HUES6 (cell line): ENCODE measurements around the gene STYX.
"Not testable (repeated sequence)": the region's sequence is repeated elsewhere in the genome, so short reads cannot be mapped to it uniquely, and the experiment has no call there.

Experiments
- H3K27ac ChIP-seq: 2 replicates; pipeline ENCODE4 v1.7.0; 2013; ENCODE audit warnings: low read depth, mild to moderate bottlenecking, low read length, inconsistent platforms
- H3K27me3 ChIP-seq: 2 replicates; pipeline ENCODE4 v1.6.1; 2013; ENCODE audit warnings: low read length; ENCODE audit not compliant: control insufficient read depth, insufficient read depth
- H3K36me3 ChIP-seq: 2 replicates; pipeline ENCODE4 v1.6.1; 2013; ENCODE audit warnings: low read length; ENCODE audit not compliant: control insufficient read depth, insufficient read depth
- H3K4me1 ChIP-seq: 2 replicates; pipeline ENCODE4 v1.6.1; 2013; ENCODE audit warnings: low read length; ENCODE audit not compliant: control insufficient read depth, insufficient read depth
- H3K4me3 ChIP-seq: 2 replicates; pipeline ENCODE4 v1.5.1; 2013; ENCODE audit warnings: low read depth, low read length
- H3K9ac ChIP-seq: one replicate; pipeline ENCODE4 v1.6.1; 2013; ENCODE audit warnings: mild to moderate bottlenecking, low read length
- H3K9me3 ChIP-seq: 2 replicates; pipeline ENCODE4 v1.6.1; 2013; ENCODE audit warnings: low read depth, low read length; ENCODE audit not compliant: control insufficient read depth, insufficient read depth

Gene STYX

GRCh38 chr14:52759145-52759544 lies 29.2 kb downstream of the STYX start:
- H3K4me3 ChIP-seq, result no peak overlapping the region
- no peaks in the 10 kb centered on the region for H3K9me3 ChIP-seq
- no peak overlapping the region for H3K9ac ChIP-seq
- H3K36me3 ChIP-seq, result peaks cover 39% of the 10 kb centered on the region
- H3K27me3 ChIP-seq, result no peaks in the 10 kb centered on the region
- H3K27ac ChIP-seq, result no peak overlapping the region
- H3K4me1 ChIP-seq, result no peaks in the 10 kb centered on the region

- H3K36me3 ChIP-seq, result peaks cover 51% of the 10 kb centered on the region
- not testable (repeated sequence) for H3K4me1 ChIP-seq, H3K9ac ChIP-seq, H3K9me3 ChIP-seq, H3K27me3 ChIP-seq, H3K4me3 ChIP-seq, H3K27ac ChIP-seq
Observed at GRCh38 chr14:52762923-52763322, 33.0 kb downstream of the STYX start.

- Histone ChIP-seq H3K27me3 (no peaks in the 10 kb centered on the region), H3K9me3 (no peaks in the 10 kb centered on the region), H3K27ac (no peak overlapping the region), H3K4me3 (no peak overlapping the region), H3K9ac (no peak overlapping the region), H3K4me1 (no peaks in the 10 kb centered on the region), H3K36me3 (peaks cover 55% of the 10 kb centered on the region)
Observed at GRCh38 chr14:52767058-52767833, 37.3 kb downstream of the STYX start.

- Histone ChIP-seq H3K27me3 (no peaks in the 10 kb centered on the region), H3K9me3 (no peaks in the 10 kb centered on the region), H3K27ac (no peak overlapping the region), H3K36me3 (peaks cover 62% of the 10 kb centered on the region), H3K4me1 (no peaks in the 10 kb centered on the region), H3K9ac (no peak overlapping the region), H3K4me3 (no peak overlapping the region)
Observed at GRCh38 chr14:52769887-52770286, 39.9 kb downstream of the STYX start.

- Histone ChIP-seq H3K4me1 (no peaks in the 10 kb centered on the region), H3K27me3 (no peaks in the 10 kb centered on the region), H3K27ac (no peak overlapping the region), H3K36me3 (peaks cover 76% of the 10 kb centered on the region), H3K9ac (no peak overlapping the region), H3K9me3 (no peaks in the 10 kb centered on the region), H3K4me3 (no peak overlapping the region)
Observed at GRCh38 chr14:52776816-52777215, 46.9 kb downstream of the STYX start.

GRCh38 chr14:52778702-52779101 lies 48.7 kb downstream of the STYX start:
- no peak overlapping the region for H3K9ac ChIP-seq
- no peaks in the 10 kb centered on the region for H3K27me3 ChIP-seq
- peaks cover 86% of the 10 kb centered on the region for H3K36me3 ChIP-seq
- no peak overlapping the region for H3K27ac ChIP-seq
- no peak overlapping the region for H3K4me3 ChIP-seq
- no peaks in the 10 kb centered on the region for H3K4me1 ChIP-seq
- no peaks in the 10 kb centered on the region for H3K9me3 ChIP-seq

GRCh38 chr14:52780893-52781292 lies 50.9 kb downstream of the STYX start:
- peaks cover 76% of the 10 kb centered on the region for H3K36me3 ChIP-seq

GRCh38 chr14:52781629-52782028 lies 51.7 kb downstream of the STYX start:
- no peaks in the 10 kb centered on the region for H3K27me3 ChIP-seq
- H3K36me3 ChIP-seq, result peaks cover 70% of the 10 kb centered on the region
- no peak overlapping the region for H3K9ac ChIP-seq
- no peak overlapping the region for H3K4me3 ChIP-seq
- no peak overlapping the region for H3K27ac ChIP-seq
- no peaks in the 10 kb centered on the region for H3K9me3 ChIP-seq
- no peaks in the 10 kb centered on the region for H3K4me1 ChIP-seq

More at GRCh38 chr14:52780893-52781292, 50.9 kb downstream of the STYX start:
- H3K9ac ChIP-seq, result no peak overlapping the region
- no peaks in the 10 kb centered on the region for H3K27me3 ChIP-seq
- no peaks in the 10 kb centered on the region for H3K4me1 ChIP-seq
- no peak overlapping the region for H3K4me3 ChIP-seq
- H3K27ac ChIP-seq, result no peak overlapping the region
- H3K9me3 ChIP-seq, result no peaks in the 10 kb centered on the region

- no peaks in the 10 kb centered on the region for H3K9me3 ChIP-seq
- H3K36me3 ChIP-seq, result peaks cover 55% of the 10 kb centered on the region
- no peak overlapping the region for H3K9ac ChIP-seq
- H3K27ac ChIP-seq, result no peak overlapping the region
- no peak overlapping the region for H3K4me3 ChIP-seq
- H3K4me1 ChIP-seq, result no peaks in the 10 kb centered on the region
- no peaks in the 10 kb centered on the region for H3K27me3 ChIP-seq
Observed at GRCh38 chr14:52783206-52783605, 53.2 kb downstream of the STYX start.

GRCh38 chr14:52786887-52787286 lies 56.9 kb downstream of the STYX start:
- H3K9ac ChIP-seq, result no peak overlapping the region
- no peaks in the 10 kb centered on the region for H3K27me3 ChIP-seq
- H3K4me1 ChIP-seq, result peaks cover under 1% of the 10 kb centered on the region
- no peak overlapping the region for H3K27ac ChIP-seq
- no peak overlapping the region for H3K4me3 ChIP-seq
- H3K9me3 ChIP-seq, result no peaks in the 10 kb centered on the region
- peaks cover 22% of the 10 kb centered on the region for H3K36me3 ChIP-seq

GRCh38 chr14:52789118-52789517 lies 59.2 kb downstream of the STYX start:
- Histone ChIP-seq H3K9me3 (no peaks in the 10 kb centered on the region), H3K27ac (no peak overlapping the region), H3K36me3 (0 out of 2 replicates have a peak, but pooled peaks cover 3% of the 10 kb centered on the region), H3K4me3 (peak overlapping the region; percentile 77; the same call in 1 of the 2 replicates), H3K27me3 (no peaks in the 10 kb centered on the region), H3K4me1 (peaks cover 7% of the 10 kb centered on the region), H3K9ac (no peak overlapping the region)
